H1 (cell line): Measurements from ENCODE around the gene ZNF45.

ENCODE experiments used
- ASH2L ChIP-seq: fragments of 200-600, 300-600 bp; sonication (generic); IDR thresholded peaks from one replicate; pipeline ENCODE4 v1.7.1; 2017; ENCODE audit warnings: low read length
- BRCA1 ChIP-seq: IDR thresholded peaks from 2 replicates; pipeline ENCODE4 v1.6.1; 2012; ENCODE audit warnings: low read depth, low read length, improper control_type of control experiment
- CTCF ChIP-seq, 3 experiments: IDR thresholded peaks; 1 replicate in 2 of 3; 2 replicates in 1 of 3; pipeline versions ENCODE4 v1.5.1 to v1.6.1; 2011; ENCODE audit warnings: low read length in 3 of 3, mild to moderate bottlenecking in 3 of 3, inconsistent platforms in 2 of 3, low read depth in 1 of 3, moderate library complexity in 1 of 3; ENCODE audit not compliant: insufficient read depth in 1 of 3; ENCODE audit errors: control extremely low read depth in 1 of 3
- GABPA ChIP-seq: IDR thresholded peaks from 2 replicates; pipeline ENCODE4 v1.6.1; 2011; ENCODE audit warnings: mild to moderate bottlenecking, low read length, moderate library complexity, borderline replicate concordance; ENCODE audit not compliant: insufficient read depth
- HDAC2 ChIP-seq, 2 experiments: fragments of 300-600 bp in 1 of 2; sonication (generic) in 1 of 2; IDR thresholded peaks; 2 replicates each; pipeline ENCODE4 v1.6.1; 2011 to 2012; ENCODE audit warnings: low read depth in 2 of 2, low read length in 2 of 2, mild to moderate bottlenecking in 2 of 2, moderate library complexity in 2 of 2, borderline replicate concordance in 1 of 2, inconsistent platforms in 1 of 2
- KDM5A ChIP-seq: fragments of 200-600 bp; IDR thresholded peaks from 2 replicates; pipeline ENCODE4 v1.7.1; 2012; ENCODE audit warnings: mild to moderate bottlenecking, low read length, inconsistent platforms, mixed read lengths
- MAX ChIP-seq: IDR thresholded peaks from 2 replicates; pipeline ENCODE4 v1.6.1; 2012; ENCODE audit warnings: inconsistent platforms
- SIX5 ChIP-seq: IDR thresholded peaks from 2 replicates; pipeline ENCODE4 v1.6.1; 2011; ENCODE audit warnings: mild to moderate bottlenecking, low read depth, low read length
- TBP ChIP-seq: IDR thresholded peaks from 2 replicates; pipeline ENCODE4 v1.6.1; 2011; ENCODE audit warnings: low read depth, low read length, improper control_type of control experiment

GRCh38 chr19:43934985-43935708 lies at the start of gene ZNF45:
- TF ChIP-seq HDAC2 (IDR thresholded peaks at IDR 0.05; ENCODE audit: borderline replicate concordance in 1 of 2, low read depth in 2 of 2, low read length in 2 of 2) (0 out of 4 replicates have a peak, but pooled peaks of 1 of the 2 experiments have one; percentile 74), TBP (0 out of 2 replicates have a peak, but pooled peaks have one; percentile 41), GABPA (peak; percentile 94), CTCF (IDR thresholded peaks at IDR 0.05; ENCODE audit: control extremely low read depth in 1 of 3, insufficient read depth in 1 of 3, low read depth in 1 of 3, low read length in 3 of 3) (no peak), ASH2L (no peak), BRCA1 (no peak), SIX5 (peak; percentile 90), KDM5A (no peak), MAX (no peak)
